H1 (cell line): ENCODE data around the gene C12orf43. TPM values are rescaled to one million over a fixed set of nuclear protein-coding genes. Genes with fewer than 3 reads are reported as not detected.

Source experiments
- BRCA1 ChIP-seq: IDR thresholded peaks from 2 replicates; pipeline ENCODE4 v1.6.1; 2012; ENCODE audit warnings: low read depth, low read length, improper control_type of control experiment
- CHD1 ChIP-seq: IDR thresholded peaks from 2 replicates; pipeline ENCODE4 v1.6.1; 2012; ENCODE audit warnings: low read depth, low read length, improper control_type of control experiment
- EZH2 ChIP-seq: fragments of 200-600 bp; sonication (generic); IDR thresholded peaks from 2 replicates; pipeline ENCODE4 v1.7.1; 2012; ENCODE audit warnings: low read depth, mild to moderate bottlenecking, moderate library complexity, low read length, inconsistent platforms; ENCODE audit not compliant: severe bottlenecking
- GABPA ChIP-seq: IDR thresholded peaks from 2 replicates; pipeline ENCODE4 v1.6.1; 2011; ENCODE audit warnings: mild to moderate bottlenecking, low read length, moderate library complexity, borderline replicate concordance; ENCODE audit not compliant: insufficient read depth
- JUND ChIP-seq: IDR thresholded peaks from 2 replicates; pipeline ENCODE4 v1.6.1; 2011; ENCODE audit warnings: mild to moderate bottlenecking, improper control_type of control experiment, low read length
- YY1 ChIP-seq: IDR thresholded peaks from 2 replicates; pipeline ENCODE4 v1.6.1; 2011; ENCODE audit warnings: low read depth, mild to moderate bottlenecking, low read length
- polyA plus RNA-seq, 7 experiments: library from polyadenylated mRNA; depleted of rRNA in 3 of 7; stranded (reverse) in 5 of 7; unstranded in 2 of 7; fragments of >200 nt in 5 of 7; fragments of 200-250 nt in 2 of 7; gene quantifications; 1 replicate in 5 of 7; 2 replicates in 1 of 7; 4 replicates in 1 of 7; pipeline versions ENCODE4 v1.2.1 to v1.2.3, GENCODE V29; 2011 to 2013; ENCODE audit warnings: missing spikeins in 2 of 7, mixed read lengths in 2 of 7
- total RNA-seq: library from RNA; stranded (reverse); fragmentation: NEBNext Ultra II Directional; extraction: Animal tissue kit (Norgen Biotek cat#: 25700); gene quantifications from 2 replicates; pipeline ENCODE4 v1.2.1, GENCODE V29; 2021

The C12orf43 gene
- total and polyA plus RNA-seq, 2 of the 8 experiments (the other 6 are each of a cell fraction or from before 2014, with no cell fraction given), result 9.2 to 22.3 TPM

GRCh38 chr12:121057794-121058193, 41.5 kb upstream of the C12orf43 start (continued):
- TF ChIP-seq BRCA1 (no peak), JUND (no peak), GABPA (no peak), EZH2 (no peak), YY1 (no peak), CHD1 (no peak)
